Right renal cortex interstitium (tissue), 3 donors: ENCODE data around the gene ACTG1. TPM values are rescaled to one million over a fixed set of nuclear protein-coding genes. Genes with fewer than 3 reads are reported as not detected.
A peak's percentile ranks its signal among the peaks of the same experiment; 100 is the strongest.

Experiments used
- DNase-seq, 3 donors: peaks; one replicate each; pipeline ENCODE4 v3.0.0-alpha.2; 2013; ENCODE audit warnings: low read depth in 3 of 3, low spot score in 2 of 3
- polyA plus RNA-seq, 3 donors: library from polyadenylated mRNA; unstranded; fragments of 120-200 nt; gene quantifications; one replicate each; pipeline ENCODE4 v1.2.1, GENCODE V29; 2013; ENCODE audit not compliant: insufficient read length in 3 of 3

ACTG1 gene
- polyA plus RNA-seq, result 1,000 to 10,000 TPM; 2,985 to 3,420 (median 3,066) TPM

DNA sequence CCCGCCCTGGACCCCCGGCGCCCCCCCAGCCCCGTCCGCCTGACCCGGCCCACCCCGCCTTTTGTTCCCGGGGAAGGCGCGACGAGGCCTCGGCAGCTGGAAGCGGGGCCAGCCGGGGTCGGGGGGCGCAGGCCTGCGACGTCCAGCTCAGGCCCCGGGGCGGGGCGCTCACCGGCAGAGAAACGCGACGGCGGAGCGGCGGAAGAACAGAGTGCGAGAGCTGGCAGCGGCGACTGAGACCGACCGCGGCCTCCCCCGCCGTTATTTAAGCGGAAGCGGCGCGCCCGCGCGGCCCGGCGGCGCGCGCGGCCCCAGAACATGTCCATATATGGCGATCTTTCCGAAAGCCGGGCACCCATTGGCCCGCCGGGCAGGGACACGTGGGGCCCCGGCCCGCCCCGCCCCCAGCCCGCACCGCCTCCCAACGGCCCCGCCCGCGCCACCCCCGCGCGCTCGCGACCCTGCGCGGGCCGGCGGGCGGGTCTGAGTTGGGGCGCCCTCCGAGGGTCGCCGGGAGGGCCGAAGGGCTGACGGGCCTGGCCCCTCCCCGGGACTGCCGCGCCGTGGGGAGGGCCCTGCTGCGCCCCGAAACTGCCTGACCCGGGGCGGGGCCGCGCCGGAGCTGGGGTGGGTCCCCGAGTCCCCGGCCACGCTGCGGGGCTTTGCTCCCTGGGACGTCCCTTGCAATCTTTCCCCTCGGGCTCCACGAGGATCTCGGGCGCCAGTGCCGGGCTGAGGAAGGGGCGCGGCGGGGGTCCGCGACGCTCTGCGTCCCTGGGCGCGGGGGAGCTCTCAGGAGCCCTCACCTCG, at the start of gene ACTG1:
Gene ACTG1 (minus strand): TSS at position 238 of the 810 bp plus-strand sequence. CDS start 445 bp downstream, outside the sequence.
- peak in 2 of 3 donors; percentile 87 to 89 for DNase-seq

DNA sequence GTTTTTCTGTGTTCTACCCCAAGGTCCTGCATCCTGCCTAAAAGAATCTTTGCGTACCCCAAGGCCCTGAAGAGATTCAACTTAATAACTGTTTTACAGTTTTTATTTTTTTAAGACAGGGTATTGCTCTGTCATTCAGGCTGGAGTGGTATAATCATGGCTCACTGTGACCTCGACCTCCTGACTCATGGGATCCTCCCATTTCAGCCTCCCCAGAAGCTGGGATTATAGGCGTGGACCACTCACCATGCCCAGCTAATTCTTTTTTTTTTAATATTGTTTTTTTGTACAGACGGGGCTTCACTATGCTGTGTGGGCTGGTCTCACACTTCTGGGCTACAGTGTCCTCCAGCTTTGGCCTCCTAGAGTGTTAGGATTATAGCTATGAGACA, 48.9 kb upstream of the ACTG1 start:
- no peak for DNase-seq

DNA sequence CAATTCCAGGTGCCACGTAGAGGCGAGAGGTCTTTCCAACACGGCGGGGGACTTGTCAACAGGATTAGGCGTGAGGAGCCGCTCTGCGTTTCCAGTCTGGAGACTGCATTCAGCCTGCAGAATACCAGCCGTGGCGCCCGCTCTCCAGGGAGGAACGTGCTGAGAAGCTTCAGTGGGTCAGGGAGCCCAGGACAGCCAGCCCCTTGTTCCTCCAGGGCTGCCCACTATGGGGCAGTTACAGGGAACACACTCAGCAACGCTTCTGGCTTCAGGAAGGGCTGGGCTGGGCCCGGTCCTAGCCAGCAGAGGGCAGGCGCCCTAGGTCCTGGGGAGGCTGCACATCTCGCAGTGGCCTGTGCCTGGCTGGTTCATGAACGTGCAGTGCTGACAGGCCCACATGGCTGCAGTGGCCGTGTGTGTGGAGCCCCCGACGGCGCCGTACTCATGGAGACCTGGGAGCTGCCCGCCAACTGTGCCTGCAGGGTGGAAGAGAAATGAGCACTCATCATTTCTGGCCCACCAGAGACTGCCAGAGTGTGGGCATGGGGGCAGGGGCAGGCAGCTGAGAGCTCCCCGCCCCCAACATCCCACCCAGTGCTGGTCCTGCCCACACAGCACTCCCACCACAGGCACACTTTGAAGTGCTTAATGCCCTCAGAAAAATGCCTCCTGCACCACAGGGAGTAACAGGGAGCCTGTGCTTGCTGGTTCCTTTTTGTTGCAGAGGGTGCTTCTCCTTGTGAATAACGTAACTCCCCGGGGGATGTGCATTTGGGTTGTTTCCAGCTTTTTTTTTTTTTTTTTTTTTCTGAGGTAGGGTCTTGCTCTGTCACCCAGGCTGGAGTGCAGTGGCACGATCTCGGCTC, 46.6 kb upstream of the ACTG1 start:
- DNase-seq, result no peak

DNA sequence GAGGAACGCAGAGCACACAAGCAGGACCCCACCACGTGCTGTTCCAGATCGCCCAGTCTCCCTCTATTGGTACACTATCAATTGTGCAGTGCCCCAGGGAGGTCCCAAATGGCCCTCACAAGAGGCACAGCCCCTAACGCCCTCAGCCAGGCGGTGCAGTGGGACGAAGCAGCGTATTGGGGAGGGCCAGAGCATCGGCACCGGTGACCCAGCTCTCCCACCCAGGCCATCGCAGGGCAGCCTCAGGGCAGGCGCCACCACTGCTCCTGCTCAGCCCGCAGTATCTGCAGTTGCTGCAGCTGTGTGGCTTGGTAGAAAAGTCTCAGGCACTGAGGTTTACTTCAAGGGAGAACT, 45.5 kb upstream of the ACTG1 start:
- DNase-seq, result no peak

DNA sequence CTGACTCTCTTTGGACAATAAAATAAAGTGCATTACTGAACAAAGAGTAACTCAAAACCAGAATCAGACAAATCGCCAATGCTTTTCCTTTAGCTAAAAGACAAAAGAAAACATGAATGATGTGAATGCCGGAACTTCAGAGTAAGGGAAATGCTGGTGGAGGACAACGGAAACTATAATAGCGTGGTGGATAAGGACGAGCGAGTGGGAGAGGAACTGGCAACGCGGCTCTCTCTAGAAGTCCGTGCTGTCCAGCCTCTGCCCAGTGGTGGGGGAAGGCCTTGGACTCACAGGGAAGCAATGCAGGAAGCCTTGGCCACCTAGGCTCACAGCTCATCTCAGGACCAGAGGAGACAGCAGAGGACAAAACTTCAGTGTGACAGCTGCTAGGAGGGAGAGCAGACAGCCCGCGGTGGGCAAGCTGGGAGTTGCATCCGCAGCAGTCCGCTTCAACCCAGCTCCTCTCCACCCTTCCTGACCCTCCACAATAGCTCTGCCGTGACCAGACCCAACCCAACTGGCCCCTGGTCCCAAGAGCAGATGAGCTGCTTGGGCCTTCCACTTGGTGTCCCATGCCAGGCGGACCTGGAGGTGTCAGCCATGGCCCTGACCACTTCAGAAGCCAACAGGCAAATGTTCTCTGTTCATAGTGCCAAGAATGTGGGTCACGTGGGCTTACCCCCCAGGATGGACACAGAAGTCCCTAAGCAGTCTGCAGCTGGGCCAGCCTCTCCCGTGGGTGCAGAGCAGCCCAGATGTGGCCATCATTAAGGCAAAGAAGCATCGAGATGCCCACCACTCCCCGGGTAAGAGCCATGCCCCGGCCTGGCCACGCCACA, 44.9 kb upstream of the ACTG1 start:
- no peak for DNase-seq

DNA sequence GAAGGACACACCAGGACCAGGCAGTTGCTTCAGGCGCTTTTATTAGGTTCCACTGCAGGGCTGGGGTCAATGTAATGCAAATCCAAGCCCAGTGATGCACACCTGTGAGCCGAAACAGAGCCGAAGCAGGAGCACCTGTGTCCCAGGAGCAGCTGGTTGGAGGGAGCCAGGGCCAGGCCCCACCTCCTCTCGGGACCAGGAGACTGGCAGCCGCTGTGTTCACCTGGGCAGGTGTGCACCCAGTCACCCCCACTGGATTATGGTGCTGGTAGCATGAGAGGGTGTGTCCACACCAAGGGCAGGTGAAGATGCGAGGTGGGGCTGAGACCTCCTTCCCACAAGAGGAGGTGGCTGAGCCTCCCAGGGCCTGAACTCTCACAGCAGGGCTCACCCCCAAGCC, 44.3 kb upstream of the ACTG1 start:
- DNase-seq, result no peak

DNA sequence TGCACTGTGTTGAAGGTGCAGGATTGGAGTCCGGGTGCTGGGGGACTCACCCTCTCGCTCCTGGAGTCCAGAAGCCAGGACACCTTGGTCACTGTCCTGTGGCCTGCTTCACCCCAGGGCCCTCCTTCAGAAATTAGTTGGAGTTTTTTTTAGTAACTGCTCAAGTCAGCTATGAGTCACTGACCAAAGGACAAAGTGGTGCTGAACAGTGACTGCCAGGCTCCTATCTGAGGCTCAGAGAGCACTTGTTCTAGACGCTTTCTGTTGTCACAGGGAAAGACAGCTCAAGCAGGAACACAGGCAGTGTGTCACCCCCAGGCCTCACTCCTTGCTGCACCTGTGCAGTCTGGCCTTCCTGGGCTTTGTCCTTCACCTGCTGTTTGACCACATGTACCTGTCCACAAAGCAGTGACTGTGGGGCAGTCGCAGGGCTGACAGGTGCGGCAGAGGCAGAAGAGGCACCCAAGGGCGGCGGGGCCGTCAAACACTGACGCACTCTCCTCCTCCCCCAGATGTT, 43.6 kb upstream of the ACTG1 start:
- DNase-seq, result no peak

DNA sequence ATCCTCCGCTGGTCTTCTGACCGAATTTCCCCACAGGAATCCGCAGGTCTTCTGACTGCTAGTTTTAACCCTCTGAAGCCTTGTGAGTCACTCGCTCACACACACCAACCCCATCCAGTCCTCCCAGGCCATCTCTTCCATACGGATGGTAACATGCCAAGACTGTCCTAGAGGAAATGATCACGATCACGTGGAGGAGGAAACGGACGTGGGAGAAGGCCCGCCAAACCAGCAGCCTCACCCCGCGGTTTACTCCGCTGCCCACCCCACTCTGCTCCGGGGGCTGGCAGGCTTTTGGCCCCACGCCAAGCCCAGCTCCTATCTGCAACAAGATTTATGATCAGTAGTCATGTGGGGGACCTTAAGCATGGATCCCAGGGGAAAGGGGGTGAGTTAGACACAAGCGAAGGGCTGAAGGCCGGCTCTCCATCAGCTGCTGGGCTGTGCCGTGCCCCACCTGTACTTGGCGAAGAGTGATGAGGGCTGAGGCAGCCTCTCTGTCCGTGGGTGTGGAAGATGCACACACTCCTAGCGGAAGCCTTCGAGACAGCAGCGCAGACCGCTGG, 41.1 kb upstream of the ACTG1 start:
- no peak for DNase-seq

DNA sequence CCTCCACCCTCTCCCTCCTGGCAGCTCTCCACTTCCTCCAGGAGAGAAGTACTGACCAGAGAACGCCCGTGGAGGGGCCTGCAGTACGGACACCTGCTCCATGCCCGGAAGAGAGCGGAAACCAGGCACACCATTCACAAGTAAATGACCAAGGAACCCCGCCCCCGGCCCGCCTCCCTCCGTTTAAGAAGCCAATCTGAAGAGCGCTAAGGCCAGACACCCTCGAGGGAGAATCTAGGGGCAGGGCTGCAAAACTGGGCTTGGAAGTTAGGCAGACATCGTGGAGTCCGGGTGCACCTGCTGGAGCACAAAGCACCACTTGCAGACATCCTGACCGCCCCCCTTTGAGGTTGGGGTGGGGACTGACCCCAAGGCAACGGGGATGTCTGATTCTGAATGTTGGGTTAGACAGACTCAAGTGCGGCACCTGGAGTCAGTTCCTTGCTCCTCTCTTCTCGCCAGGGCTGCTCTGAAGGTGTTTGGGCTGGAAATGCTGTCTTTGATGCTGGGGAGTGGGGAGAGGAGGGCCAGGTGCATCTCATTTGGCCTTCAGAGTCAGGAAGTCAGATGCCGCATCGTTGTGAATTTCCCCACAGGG, 40.5 kb upstream of the ACTG1 start:
- no peak for DNase-seq

DNA sequence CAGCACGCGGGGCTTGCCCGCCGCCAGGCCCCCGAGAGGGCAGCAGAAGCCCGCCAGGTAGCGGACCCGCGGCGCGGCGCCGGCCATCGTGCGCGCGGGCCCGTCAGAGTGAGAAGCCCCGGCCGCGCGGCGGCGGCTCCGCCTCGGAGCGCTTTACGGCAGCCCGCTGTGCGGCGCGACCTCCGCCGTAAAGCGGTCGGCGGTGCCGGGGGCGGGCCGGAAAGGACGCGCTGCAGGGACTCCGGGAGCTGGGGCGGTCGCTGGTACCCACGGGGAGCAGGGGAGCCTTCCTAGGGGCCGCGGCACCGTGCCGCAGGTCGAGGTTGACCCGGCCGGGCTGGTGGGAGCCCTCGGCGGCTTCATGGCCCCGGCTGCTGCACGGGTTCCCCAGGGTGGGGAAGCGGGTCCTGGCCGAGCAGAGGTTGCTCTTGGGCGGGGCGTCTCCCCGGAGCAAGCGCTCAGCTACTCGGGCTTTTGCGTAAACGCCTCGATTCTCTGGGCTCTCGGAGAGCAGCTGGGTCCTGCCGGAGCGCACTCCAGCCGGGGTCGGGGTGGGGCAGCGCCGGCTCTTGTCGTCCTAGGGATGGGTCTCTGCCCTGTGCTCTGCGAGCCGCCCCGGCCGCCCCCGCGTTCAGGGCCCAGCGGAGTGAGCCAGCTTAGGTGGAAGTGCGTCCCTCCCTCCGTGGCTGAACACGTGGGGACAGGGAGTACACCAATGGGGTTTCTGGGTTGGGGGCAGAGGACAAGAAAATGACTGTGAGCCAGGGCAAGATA, 39.8 kb upstream of the ACTG1 start, which contains the start of gene FAAP100:
Gene FAAP100 (minus strand): TSS at position 110 of the 774 bp plus-strand sequence. CDS start 23 bp downstream, at position 87.
- peak in 1 of 3 donors; percentile 72 for DNase-seq

DNA sequence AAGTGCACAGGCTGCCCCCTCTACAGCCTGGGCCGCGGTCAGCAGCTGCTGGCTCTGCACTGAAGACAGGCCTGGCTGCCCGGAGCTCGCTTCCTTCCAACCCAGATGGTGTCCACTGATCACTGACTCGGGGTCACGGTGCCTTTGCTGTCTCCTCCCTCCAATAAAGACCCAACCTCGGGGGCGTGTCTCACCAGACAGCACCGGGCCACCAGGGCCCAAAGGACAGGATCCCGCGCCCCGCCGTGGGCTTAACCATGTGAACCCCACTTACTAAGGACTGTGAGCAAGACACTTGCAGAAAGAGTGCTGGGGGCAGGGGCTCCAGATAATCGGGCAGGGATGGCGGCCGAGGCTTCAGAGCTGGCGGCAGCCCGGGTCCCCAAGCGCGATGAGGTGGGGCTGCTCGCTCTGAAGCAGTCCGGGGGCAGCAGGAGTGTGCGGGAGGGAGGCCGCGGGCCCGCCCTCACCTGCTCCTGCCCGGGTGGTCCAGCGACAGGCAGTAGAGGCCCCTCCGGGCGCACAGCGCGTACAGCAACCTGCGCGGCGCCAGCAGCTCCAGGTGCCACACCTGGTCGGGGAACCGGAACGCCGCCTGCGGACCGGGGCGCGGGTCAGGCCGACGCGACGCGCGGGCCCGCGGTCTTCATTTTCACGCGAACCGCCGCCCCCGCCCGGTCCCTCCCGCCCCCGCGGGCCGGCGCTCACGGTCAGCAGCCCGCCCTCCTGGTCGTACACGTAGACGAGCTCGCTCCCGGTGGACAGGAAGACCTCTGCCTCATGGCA, 39.1 kb upstream of the ACTG1 start:
- DNase-seq, result no peak

DNA sequence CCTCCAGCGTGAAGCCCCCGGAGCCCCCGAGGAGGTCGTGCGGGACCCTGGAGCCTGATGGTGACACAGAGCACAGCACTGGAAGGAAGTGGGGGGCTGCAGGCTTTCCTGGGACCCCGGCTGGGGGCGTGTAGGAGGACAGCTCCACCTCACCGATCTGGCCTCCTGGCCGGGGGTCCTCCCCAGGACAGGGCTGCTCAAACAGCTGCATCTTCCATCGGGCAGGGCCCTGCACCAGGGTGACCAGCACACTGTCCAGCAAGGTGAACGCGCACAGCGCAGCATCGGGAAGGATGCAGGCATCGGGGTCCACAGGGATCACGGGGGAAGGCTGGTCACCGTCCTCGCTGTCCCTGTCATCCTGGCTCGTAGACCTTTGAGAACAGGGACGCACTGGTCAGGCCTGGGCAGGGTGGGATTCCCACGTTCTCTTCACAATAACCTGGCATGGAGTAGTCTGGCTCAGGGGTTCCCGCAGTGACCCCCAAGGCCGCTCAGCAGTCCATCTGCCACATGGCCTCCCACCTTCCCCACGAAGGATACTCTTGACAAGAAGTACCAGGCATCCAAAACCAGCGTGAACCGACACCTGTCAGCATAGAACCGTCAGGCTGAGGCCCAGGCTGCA, 38.3 kb upstream of the ACTG1 start:
- DNase-seq, result no peak

DNA sequence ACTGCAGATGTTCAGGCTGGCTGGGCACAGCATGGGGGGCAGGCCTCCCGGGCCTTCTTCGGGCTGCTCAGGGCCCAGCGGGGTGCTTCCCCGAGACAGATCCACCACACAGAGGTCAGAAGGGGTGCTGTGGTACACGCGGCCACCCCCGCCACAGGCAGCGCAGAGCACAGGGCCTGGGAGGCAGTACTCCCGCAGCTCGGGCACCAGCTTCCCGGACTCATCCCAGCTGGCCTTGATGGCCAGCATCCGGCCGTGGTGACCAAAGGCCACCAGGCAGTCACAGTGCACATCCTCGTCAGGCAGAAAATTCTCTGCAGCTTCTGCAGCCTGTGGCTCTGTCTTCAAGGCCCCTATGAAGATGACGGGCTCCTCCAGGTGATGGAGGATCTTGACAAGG, 37.7 kb upstream of the ACTG1 start:
- DNase-seq, result no peak

DNA sequence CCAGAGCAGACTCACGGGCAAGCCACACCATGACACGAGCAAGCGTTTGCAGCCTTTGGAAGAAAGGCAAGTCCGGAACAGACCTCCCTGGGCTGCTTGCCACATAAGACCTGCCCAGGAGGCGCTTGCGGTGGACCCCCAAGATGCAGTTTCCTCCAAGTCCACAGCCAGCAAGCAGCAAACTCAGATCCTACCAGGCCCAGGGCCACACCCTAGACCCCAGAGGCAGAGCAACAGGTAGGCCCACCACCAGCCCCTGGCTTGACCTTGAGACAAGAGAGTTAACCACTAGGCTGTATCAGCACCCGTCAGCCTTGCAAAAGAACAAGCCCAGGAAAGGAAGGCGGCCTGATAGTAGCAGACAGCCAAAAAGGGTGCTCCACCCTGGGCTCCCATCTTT, 37.2 kb upstream of the ACTG1 start:
- no peak for DNase-seq

DNA sequence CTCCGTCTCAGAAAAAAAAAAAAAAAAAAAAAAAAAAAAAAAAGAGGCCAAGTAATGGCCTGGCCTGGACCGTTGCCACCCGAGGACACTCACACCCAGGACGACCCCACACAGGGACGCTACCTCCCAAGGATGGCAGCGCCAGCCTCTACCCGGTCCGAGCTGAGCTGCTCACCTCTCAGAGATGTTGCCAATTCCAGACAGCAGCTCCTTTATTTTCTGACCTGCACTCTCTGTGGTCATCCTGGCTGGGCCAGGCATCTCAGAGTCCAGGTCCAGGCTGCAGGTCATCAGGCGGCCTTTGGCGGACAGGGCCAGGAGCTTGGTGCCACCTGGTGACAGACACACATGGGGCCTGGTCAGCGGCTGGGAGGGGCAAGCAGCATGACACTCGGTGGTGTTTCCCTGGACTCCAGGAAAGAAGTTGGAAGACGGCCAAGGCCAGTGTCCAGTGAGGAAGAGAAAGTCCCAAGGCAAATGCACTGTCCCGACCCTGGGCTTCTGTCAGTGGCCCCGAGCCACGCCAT, 36.5 kb upstream of the ACTG1 start:
- no peak for DNase-seq

DNA sequence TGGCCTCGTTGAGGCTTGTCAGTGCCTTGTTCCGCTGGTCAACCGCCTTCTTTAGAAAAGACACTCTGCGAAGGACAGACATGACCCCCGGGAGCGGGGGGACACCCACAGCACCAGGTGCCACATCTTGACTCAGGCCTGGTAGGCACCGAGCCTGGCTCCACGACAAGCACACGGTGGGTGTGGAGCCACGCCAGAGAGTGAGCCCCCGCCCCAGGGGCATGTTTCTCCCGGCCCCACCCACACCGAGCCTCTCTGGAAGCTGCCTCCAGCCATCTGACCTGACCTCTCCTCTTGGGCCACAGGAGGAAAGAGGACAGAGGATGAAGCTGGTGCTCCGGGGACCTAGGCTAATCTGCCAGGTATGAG, 35.0 kb upstream of the ACTG1 start:
- DNase-seq, result no peak

DNA sequence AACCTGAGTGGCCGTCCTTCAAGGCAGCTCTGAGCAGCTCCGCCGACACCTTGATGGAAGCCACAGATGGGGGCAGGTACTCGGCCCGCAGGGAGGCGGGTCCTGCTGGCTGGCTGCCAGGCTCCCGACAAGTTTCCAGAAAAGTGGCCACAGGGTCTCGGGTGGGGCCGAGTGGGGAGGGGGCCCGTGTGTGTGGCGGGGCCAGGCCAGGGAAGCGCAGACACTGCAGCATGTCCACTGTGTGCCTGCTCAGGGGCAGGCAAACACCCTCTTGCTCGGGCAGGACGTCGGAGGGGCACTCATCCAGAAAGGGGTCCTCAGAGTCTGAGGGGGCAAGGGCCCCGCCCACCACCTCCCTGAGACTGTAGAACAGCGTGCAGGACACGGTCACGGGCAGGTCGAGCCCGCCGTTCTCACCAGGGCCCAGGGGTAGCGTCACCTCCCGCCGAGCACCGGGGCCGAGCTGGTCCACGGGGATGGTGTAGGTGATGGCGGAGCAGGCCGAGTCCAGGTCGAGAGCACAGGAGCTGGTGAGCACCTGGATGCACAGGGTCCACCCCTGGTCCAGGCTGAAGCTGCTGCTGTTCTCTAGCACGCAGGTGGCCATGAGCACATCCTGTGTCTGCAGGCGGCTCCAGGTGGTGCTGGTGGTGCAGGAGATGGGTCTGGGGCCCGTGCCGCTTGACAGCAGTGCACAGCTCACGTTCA, 34.5 kb upstream of the ACTG1 start:
- DNase-seq, result no peak
